Measurements from ENCODE around the gene A2M.

A2M gene

GRCh38 chr12:9052610-9053009 is 63.1 kb downstream of the A2M start:
- intact Hi-C loops (cut with DNase I), result no loop called here
- DNase-seq, result no peak

- intact Hi-C loops (cut with DNase I), result no loop called here
- DNase-seq, result no peak
Measured at GRCh38 chr12:9051158-9051550, 64.6 kb downstream of the A2M start.

- DNase-seq, result no peak
- intact Hi-C loops (cut with DNase I), result no loop called here
Measured at GRCh38 chr12:9050521-9051157, 65.1 kb downstream of the A2M start.

- intact Hi-C loops (cut with DNase I), result no loop called here
- DNase-seq, result peak in 5 of 42 donors; percentile 14 to 35 (median 21)
Measured at GRCh38 chr12:9049520-9050133, 66.1 kb downstream of the A2M start.

GRCh38 chr12:9048930-9049329 is 66.8 kb downstream of the A2M start:
- DNase-seq, result no peak
- intact Hi-C loops (cut with DNase I), result no loop called here

- intact Hi-C loops (cut with DNase I), result no loop called here
- DNase-seq, result no peak
Measured at GRCh38 chr12:9047105-9047504, 68.6 kb downstream of the A2M start.

GRCh38 chr12:9043766-9044165 is 72.0 kb downstream of the A2M start:
- intact Hi-C loops (cut with DNase I), result no loop called here
- no peak for DNase-seq

GRCh38 chr12:9041321-9041720 is 74.4 kb downstream of the A2M start:
- intact Hi-C loops (cut with DNase I), result no loop called here
- DNase-seq, result no peak

GRCh38 chr12:9040484-9041186 is 75.1 kb downstream of the A2M start:
- DNase-seq, result no peak
- intact Hi-C loops (cut with DNase I), result no loop called here

- intact Hi-C loops (cut with DNase I), result loop anchor here (10.0 kb wide), 1 partner anchor 365 kb away; no protein-coding TSS in a partner anchor
- DNase-seq, result peak in 11 of 42 donors; percentile 20 to 64 (median 30)
Measured at GRCh38 chr12:9039397-9039977, 76.2 kb downstream of the A2M start.

GRCh38 chr12:9037431-9037830 is 78.3 kb downstream of the A2M start:
- DNase-seq, result no peak
- intact Hi-C loops (cut with DNase I), result loop anchor here (10.0 kb wide), 1 partner anchor 363 kb away; no protein-coding TSS in a partner anchor

- intact Hi-C loops (cut with DNase I), result loop anchor here (10.0 kb wide), 1 partner anchor 361 kb away; no protein-coding TSS in a partner anchor
- no peak for DNase-seq
Measured at GRCh38 chr12:9036227-9036626, 79.5 kb downstream of the A2M start.

- intact Hi-C loops (cut with DNase I), result loop anchor here (10.0 kb wide), 1 partner anchor 359 kb away; no protein-coding TSS in a partner anchor
- DNase-seq, result no peak
Measured at GRCh38 chr12:9034095-9034494, 81.6 kb downstream of the A2M start.

- peak in 1 of 42 donors; percentile 6 for DNase-seq
- intact Hi-C loops (cut with DNase I), result loop anchor here (10.0 kb wide), 1 partner anchor 359 kb away; no protein-coding TSS in a partner anchor
Measured at GRCh38 chr12:9033265-9033887, 82.3 kb downstream of the A2M start.

GRCh38 chr12:9032202-9032964 is 83.3 kb downstream of the A2M start:
- DNase-seq, result no peak
- intact Hi-C loops (cut with DNase I), result loop anchor here (10.0 kb wide), 1 partner anchor 358 kb away; no protein-coding TSS in a partner anchor

GRCh38 chr12:9030776-9031175 is 84.9 kb downstream of the A2M start:
- intact Hi-C loops (cut with DNase I), result loop anchor here (10.0 kb wide), 1 partner anchor 356 kb away; no protein-coding TSS in a partner anchor

GRCh38 chr12:9027161-9028059 is 88.3 kb downstream of the A2M start:
- intact Hi-C loops (cut with DNase I), result no loop called here

More at GRCh38 chr12:9030776-9031175, 84.9 kb downstream of the A2M start:
- no peak for DNase-seq

More at GRCh38 chr12:9027161-9028059, 88.3 kb downstream of the A2M start:
- no peak for DNase-seq

Measured in head of caudate nucleus (tissue), 42 donors.